Sigmoid colon (tissue), 7 donors: Measurements from ENCODE around the gene ARRDC1. TPM values are rescaled to one million over a fixed set of nuclear protein-coding genes. Genes with fewer than 3 reads are reported as not detected.

Experiments used
- DNase-seq: peaks from one replicate; pipeline ENCODE4 v3.0.0-alpha.2; 2019
- H3K27ac ChIP-seq, 4 donors: fragments of 200-600 bp; sonication (generic); one replicate each; pipeline ENCODE4 v1.5.1; 2016 to 2019; ENCODE audit warnings: mild to moderate bottlenecking in 1 of 4
- H3K27me3 ChIP-seq, 3 donors: fragments of 200-600 bp; sonication (generic); one replicate each; pipeline ENCODE4 v1.5.1; 2019; ENCODE audit warnings: mild to moderate bottlenecking in 1 of 3
- H3K36me3 ChIP-seq, 4 donors: fragments of 200-600 bp; sonication (generic); one replicate each; pipeline ENCODE4 v1.5.1; 2016 to 2019
- H3K4me1 ChIP-seq, 4 donors: fragments of 200-600 bp; sonication (generic); one replicate each; pipeline ENCODE4 v1.5.1; 2017 to 2019
- H3K4me3 ChIP-seq, 4 donors: fragments of 200-600 bp; sonication (generic); one replicate each; pipeline ENCODE4 v1.5.1; 2017 to 2019; ENCODE audit warnings: mild to moderate bottlenecking in 2 of 4, moderate library complexity in 1 of 4
- H3K9me3 ChIP-seq, 4 donors: fragments of 200-600 bp in 3 of 4; sonication (generic) in 3 of 4; one replicate each; pipeline versions ENCODE4 v1.5.1 to v1.6.1; 2013 to 2019
- EP300 ChIP-seq, 4 donors: sonication (generic); formaldehyde crosslinking; IDR thresholded peaks; one replicate each; pipeline ENCODE4 v1.6.1; 2017; ENCODE audit warnings: antibody characterized with exemption in 4 of 4
- POLR2A ChIP-seq, 2 donors: fragments of 450-650 bp; IDR thresholded peaks; one replicate each; pipeline ENCODE4 v1.6.1; 2016; ENCODE audit warnings: antibody characterized with exemption in 2 of 2, mild to moderate bottlenecking in 2 of 2, moderate library complexity in 2 of 2
- POLR2AphosphoS5 ChIP-seq, 4 donors: sonication (generic); formaldehyde crosslinking; IDR thresholded peaks; one replicate each; pipeline ENCODE4 v1.6.1; 2017; ENCODE audit warnings: antibody characterized with exemption in 4 of 4
- WGBS, 2 donors: extraction: QIAGEN DNeasy Blood & Tissue Kit; methylation state at CpG; one replicate each; pipeline ENCODE4 v1.1.7; 2013; 5-methylcytosine and 5-hydroxymethylcytosine counted together
- intact Hi-C: fragments of 100-400 bp; cut with DNase I; formaldehyde crosslinking; loops from one replicate; pipeline ENCODE4 v1.15.1; 2023
- polyA plus RNA-seq, 3 donors: library from polyadenylated mRNA; stranded (reverse); fragments of 200-250 nt; gene quantifications; one replicate each; pipeline ENCODE4 v1.2.3, GENCODE V29; 2013
- total RNA-seq, 4 donors: library from RNA; depleted of rRNA; stranded (reverse); fragments of >200 nt; gene quantifications; one replicate each; pipeline ENCODE4 v1.1.0, GENCODE V29; 2016
- TF ChIP-seq, protein P1 (sequence below), 4 experiments: fragments of 450-650 bp in 3 of 4; fragments of 200-600 bp in 1 of 4; IDR thresholded peaks; one replicate each; pipeline ENCODE4 v1.5.1; 2016 to 2019; ENCODE audit warnings: antibody characterized with exemption in 4 of 4, mild to moderate bottlenecking in 3 of 4, moderate library complexity in 2 of 4
- donor health status: healthy with polysubstance abuse.
- donor health status: Bipolar disorder and iron deficiency.
- donor health status: healthy.

The ARRDC1 gene
- total and polyA plus RNA-seq, 7 donors, result 12.5 to 131 (median 26.3) TPM

DNA sequence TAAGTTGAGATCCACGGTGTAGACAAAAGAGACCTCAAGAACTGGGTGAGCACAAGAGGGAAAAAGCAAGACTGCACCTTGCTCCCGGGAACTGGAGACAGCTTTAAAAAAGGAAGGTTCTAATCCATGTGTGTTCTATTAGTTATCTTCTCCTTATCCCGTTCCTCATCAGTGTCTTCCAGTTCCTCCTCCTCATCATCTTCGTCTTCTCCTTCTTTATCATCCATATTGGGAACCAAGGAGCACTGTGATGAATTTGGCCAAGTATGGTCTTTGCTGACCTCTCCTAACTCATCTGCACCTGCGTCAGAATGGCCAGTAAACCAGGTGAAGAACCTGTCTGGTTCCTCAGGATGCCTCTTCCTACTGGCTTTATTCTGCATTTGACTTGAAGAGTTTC is 35.4 kb downstream of the ARRDC1 start:
- TF ChIP-seq EP300 (IDR thresholded peaks at IDR 0.05), result no peak
- TF ChIP-seq POLR2AphosphoS5 (IDR thresholded peaks at IDR 0.05), result no peak
- TF ChIP-seq, protein P1, sequence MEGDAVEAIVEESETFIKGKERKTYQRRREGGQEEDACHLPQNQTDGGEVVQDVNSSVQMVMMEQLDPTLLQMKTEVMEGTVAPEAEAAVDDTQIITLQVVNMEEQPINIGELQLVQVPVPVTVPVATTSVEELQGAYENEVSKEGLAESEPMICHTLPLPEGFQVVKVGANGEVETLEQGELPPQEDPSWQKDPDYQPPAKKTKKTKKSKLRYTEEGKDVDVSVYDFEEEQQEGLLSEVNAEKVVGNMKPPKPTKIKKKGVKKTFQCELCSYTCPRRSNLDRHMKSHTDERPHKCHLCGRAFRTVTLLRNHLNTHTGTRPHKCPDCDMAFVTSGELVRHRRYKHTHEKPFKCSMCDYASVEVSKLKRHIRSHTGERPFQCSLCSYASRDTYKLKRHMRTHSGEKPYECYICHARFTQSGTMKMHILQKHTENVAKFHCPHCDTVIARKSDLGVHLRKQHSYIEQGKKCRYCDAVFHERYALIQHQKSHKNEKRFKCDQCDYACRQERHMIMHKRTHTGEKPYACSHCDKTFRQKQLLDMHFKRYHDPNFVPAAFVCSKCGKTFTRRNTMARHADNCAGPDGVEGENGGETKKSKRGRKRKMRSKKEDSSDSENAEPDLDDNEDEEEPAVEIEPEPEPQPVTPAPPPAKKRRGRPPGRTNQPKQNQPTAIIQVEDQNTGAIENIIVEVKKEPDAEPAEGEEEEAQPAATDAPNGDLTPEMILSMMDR (IDR thresholded peaks at IDR 0.05), result no peak
- no peak for TF ChIP-seq POLR2A (IDR thresholded peaks at IDR 0.05)
- Histone ChIP-seq H3K27ac (no peak overlapping the region), H3K36me3 (peaks cover 0 to 8% (median 0%) of the 10 kb centered on the region in 4 donors), H3K4me1 (peaks cover 0 to 17% (median 10%) of the 10 kb centered on the region in 4 donors), H3K4me3 (no peak overlapping the region), H3K27me3 (no peaks in the 10 kb centered on the region), H3K9me3 (no peaks in the 10 kb centered on the region)
- intact Hi-C loops, result no loop called here
- no peak for DNase-seq
- WGBS, 2 donors, result 94 to 97% methylated on average over 5 of the region's 5 CpGs

DNA sequence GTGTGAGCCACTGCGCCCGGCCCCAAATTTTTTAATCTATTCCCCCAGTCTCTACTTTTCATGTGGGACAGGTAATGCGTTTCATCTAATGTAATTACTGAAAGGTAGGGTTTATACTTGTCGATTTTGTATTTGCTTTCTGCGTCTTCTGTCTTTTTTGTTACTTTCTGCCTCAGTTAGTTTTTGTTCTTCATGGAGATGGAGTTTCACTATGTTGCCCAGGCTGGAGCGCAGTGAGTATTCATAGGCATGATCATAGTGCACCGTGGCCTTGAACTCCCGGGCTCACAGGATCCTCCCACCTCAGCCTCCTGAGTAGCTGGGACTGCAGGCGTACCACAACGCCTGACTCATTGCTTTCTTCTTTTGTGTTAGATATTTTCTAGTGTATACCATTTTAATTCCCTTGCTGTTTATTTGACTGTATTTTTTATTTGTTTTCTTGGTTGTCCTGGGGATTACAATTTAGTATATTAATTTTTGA is 36.7 kb downstream of the ARRDC1 start:
- 95 to 96% methylated on average over 10 of the region's 10 CpGs for WGBS, 2 donors
- intact Hi-C loops, result no loop called here
- Histone ChIP-seq H3K4me3 (no peak overlapping the region), H3K36me3 (peaks cover 0 to 20% (median 0%) of the 10 kb centered on the region in 4 donors), H3K9me3 (no peaks in the 10 kb centered on the region), H3K27me3 (no peaks in the 10 kb centered on the region), H3K27ac (no peak overlapping the region), H3K4me1 (peaks cover 0 to 17% (median 13%) of the 10 kb centered on the region in 4 donors)
- no peak for DNase-seq
- TF ChIP-seq POLR2A (IDR thresholded peaks at IDR 0.05) (no peak), EP300 (IDR thresholded peaks at IDR 0.05) (no peak), POLR2AphosphoS5 (IDR thresholded peaks at IDR 0.05) (no peak)
- TF ChIP-seq, protein P1 (IDR thresholded peaks at IDR 0.05), result no peak

DNA sequence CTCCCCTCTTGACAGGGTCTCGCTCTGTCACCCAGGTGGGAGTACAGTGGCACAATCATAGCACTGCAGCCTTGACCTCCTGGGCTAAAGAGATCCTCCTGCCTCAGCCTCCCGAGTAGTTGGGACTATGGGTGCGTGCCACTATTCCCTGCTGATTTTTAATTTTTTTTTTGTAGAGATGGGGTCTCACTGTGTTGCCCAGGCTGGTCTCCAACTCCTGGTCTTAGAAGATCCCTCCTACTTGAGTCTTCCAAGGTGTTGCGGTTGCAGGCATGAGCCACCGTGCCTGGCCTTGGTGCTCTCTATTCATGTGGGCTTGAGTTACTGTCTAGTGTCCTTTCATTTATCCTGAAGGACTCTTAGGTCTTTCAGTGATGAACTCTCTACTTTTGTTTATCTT is 37.4 kb downstream of the ARRDC1 start:
- no peak for DNase-seq
- H3K36me3 ChIP-seq, result peaks cover 0 to 21% (median 0%) of the 10 kb centered on the region in 4 donors
- no peak overlapping the region for H3K4me3 ChIP-seq
- no peaks in the 10 kb centered on the region for H3K27me3 ChIP-seq
- intact Hi-C loops, result no loop called here
- no peaks in the 10 kb centered on the region for H3K9me3 ChIP-seq
- 97% methylated on average over 5 of the region's 5 CpGs for WGBS, 2 donors
- peaks cover 0 to 17% (median 13%) of the 10 kb centered on the region in 4 donors for H3K4me1 ChIP-seq
- no peak overlapping the region for H3K27ac ChIP-seq
- TF ChIP-seq EP300 (IDR thresholded peaks at IDR 0.05) (no peak), POLR2AphosphoS5 (IDR thresholded peaks at IDR 0.05) (no peak), POLR2A (IDR thresholded peaks at IDR 0.05) (no peak)
- TF ChIP-seq, protein P1 (IDR thresholded peaks at IDR 0.05), result no peak

DNA sequence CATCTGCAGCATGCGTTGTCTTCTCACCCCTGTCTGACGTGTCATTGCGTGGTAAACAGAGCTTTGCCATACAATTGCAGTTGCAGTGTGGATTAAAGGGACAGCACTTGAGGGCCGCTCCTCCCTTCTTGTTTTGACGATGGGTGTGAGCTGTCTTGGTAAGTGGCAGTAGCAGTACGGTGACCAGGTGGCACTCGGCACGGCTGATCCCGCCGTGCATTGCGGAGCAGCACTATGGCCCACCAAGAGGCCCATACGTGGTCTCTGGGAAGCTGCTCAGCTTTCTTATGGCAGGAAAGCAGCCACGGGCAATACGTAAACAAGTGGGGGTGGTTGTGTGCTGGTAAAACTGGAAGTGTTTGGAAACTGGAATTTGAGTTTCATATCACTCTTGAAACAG is 38.4 kb downstream of the ARRDC1 start:
- no peak for DNase-seq

More for the DNA sequence above, 38.4 kb downstream of the ARRDC1 start:
- H3K9me3 ChIP-seq, result no peaks in the 10 kb centered on the region
- H3K27ac ChIP-seq, result no peak overlapping the region
- no peak overlapping the region for H3K4me3 ChIP-seq
- intact Hi-C loops, result no loop called here
- 89 to 93% methylated on average over 14 of the region's 14 CpGs for WGBS, 2 donors
- TF ChIP-seq POLR2A (IDR thresholded peaks at IDR 0.05) (no peak), POLR2AphosphoS5 (IDR thresholded peaks at IDR 0.05) (no peak), EP300 (IDR thresholded peaks at IDR 0.05) (no peak)
- TF ChIP-seq, protein P1 (IDR thresholded peaks at IDR 0.05), result no peak
- H3K36me3 ChIP-seq, result peaks cover 0 to 24% (median 0%) of the 10 kb centered on the region in 4 donors
- no peaks in the 10 kb centered on the region for H3K27me3 ChIP-seq
- H3K4me1 ChIP-seq, result peaks cover 0 to 17% (median 13%) of the 10 kb centered on the region in 4 donors
